HEK293 (cell line): ENCODE data around the gene KCNQ2.

Experiments
- CTCF ChIA-PET: fragments of 350-600 bp; formaldehyde crosslinking; extraction: SDS; loops from one replicate; lab custom pipeline; 2021; ENCODE audit warnings: antibody characterized with exemption; lab: Yijun Ruan, JAX
- POLR2A ChIA-PET: fragments of 300-600 bp; formaldehyde crosslinking; extraction: SDS; loops from one replicate; lab custom pipeline; 2020; ENCODE audit warnings: antibody characterized with exemption, inconsistent platforms; lab: Yijun Ruan, JAX
- H3K27ac ChIP-seq: fragments of 200-500 bp; sonication (Bioruptor generic); 2 replicates; pipeline ENCODE4 v1.5.1; 2014; ENCODE audit warnings: low read depth, low read length, control low read depth, inconsistent platforms; ENCODE audit errors: extremely low read depth
- H3K36me3 ChIP-seq, 2 experiments: fragments of 200-500 bp in 1 of 2; sonication (Bioruptor generic) in 1 of 2; 1 replicate in 1 of 2; 2 replicates in 1 of 2; pipeline ENCODE4 v1.5.1; 2014 to 2017; ENCODE audit warnings: inconsistent platforms in 2 of 2, low read length in 2 of 2; ENCODE audit not compliant: control insufficient read depth in 2 of 2, insufficient read depth in 1 of 2
- H3K4me1 ChIP-seq: fragments of 200-500 bp; sonication (Bioruptor generic); 2 replicates; pipeline ENCODE4 v1.5.1; 2014; ENCODE audit warnings: mild to moderate bottlenecking, low read length, inconsistent platforms; ENCODE audit not compliant: control insufficient read depth, insufficient read depth
- H3K4me3 ChIP-seq: 2 replicates; pipeline ENCODE4 v1.5.1; 2011; ENCODE audit warnings: low read depth, mild to moderate bottlenecking, control low read depth, low read length, moderate library complexity
- H3K9me3 ChIP-seq: fragments of 200-500 bp; sonication (Bioruptor generic); 2 replicates; pipeline ENCODE4 v1.5.1; 2014; ENCODE audit warnings: low read depth, low read length, inconsistent platforms; ENCODE audit not compliant: control insufficient read depth, insufficient read depth
- AEBP2 ChIP-seq: fragments of 450-650 bp; formaldehyde crosslinking; IDR thresholded peaks from 2 replicates; pipeline ENCODE4 v1.5.1; 2016; ENCODE audit warnings: missing biosample characterization, missing genetic modification characterization, borderline replicate concordance
- ATF2 ChIP-seq: fragments of 450-650 bp; formaldehyde crosslinking; IDR thresholded peaks from 2 replicates; pipeline ENCODE4 v1.5.1; 2016; ENCODE audit warnings: missing biosample characterization, missing genetic modification characterization, low read depth
- BCL11B ChIP-seq: fragments of 450-650 bp; formaldehyde crosslinking; IDR thresholded peaks from 2 replicates; pipeline ENCODE4 v1.5.1; 2016; ENCODE audit warnings: low read depth, missing biosample characterization, missing genetic modification characterization
- GLIS2 ChIP-seq: fragments of 450-650 bp; formaldehyde crosslinking; IDR thresholded peaks from 2 replicates; pipeline ENCODE4 v1.5.1; 2016; ENCODE audit warnings: missing biosample characterization, missing genetic modification characterization
- HIC1 ChIP-seq: fragments of 450-650 bp; formaldehyde crosslinking; IDR thresholded peaks from 2 replicates; pipeline ENCODE4 v1.5.1; 2016; ENCODE audit warnings: missing biosample characterization, missing genetic modification characterization
- REST ChIP-seq: fragments of 450-650 bp; formaldehyde crosslinking; IDR thresholded peaks from 2 replicates; pipeline ENCODE4 v1.5.1; 2016; ENCODE audit warnings: missing biosample characterization, missing genetic modification characterization
- ZBTB10 ChIP-seq: fragments of 450-650 bp; formaldehyde crosslinking; IDR thresholded peaks from 2 replicates; pipeline ENCODE4 v1.5.1; 2016; ENCODE audit warnings: missing biosample characterization, missing genetic modification characterization
- ZBTB17 ChIP-seq: fragments of 450-650 bp; formaldehyde crosslinking; IDR thresholded peaks from 2 replicates; pipeline ENCODE4 v1.5.1; 2016; ENCODE audit warnings: missing biosample characterization, missing genetic modification characterization
- ZEB2 ChIP-seq: fragments of 450-650 bp; formaldehyde crosslinking; IDR thresholded peaks from 2 replicates; pipeline ENCODE4 v1.5.1; 2016; ENCODE audit warnings: missing biosample characterization, missing genetic modification characterization
- ZNF513 ChIP-seq: fragments of 450-650 bp; IDR thresholded peaks from 2 replicates; pipeline ENCODE4 v1.5.1; 2018; ENCODE audit warnings: missing biosample characterization, missing genetic modification characterization
- ZNF610 ChIP-seq: fragments of 450-650 bp; formaldehyde crosslinking; IDR thresholded peaks from 2 replicates; pipeline ENCODE4 v1.5.1; 2016; ENCODE audit warnings: missing biosample characterization, missing genetic modification characterization, borderline replicate concordance
- ZNF624 ChIP-seq: fragments of 450-650 bp; formaldehyde crosslinking; IDR thresholded peaks from 2 replicates; pipeline ENCODE4 v1.5.1; 2017; ENCODE audit warnings: missing biosample characterization, missing genetic modification characterization
- ZNF639 ChIP-seq: fragments of 450-650 bp; formaldehyde crosslinking; IDR thresholded peaks from 2 replicates; pipeline ENCODE4 v1.5.1; 2016; ENCODE audit warnings: missing biosample characterization, missing genetic modification characterization
- ZNF843 ChIP-seq: fragments of 450-650 bp; formaldehyde crosslinking; IDR thresholded peaks from 2 replicates; pipeline ENCODE4 v1.5.1; 2016; ENCODE audit warnings: missing biosample characterization, missing genetic modification characterization
- TF ChIP-seq, protein P1 (sequence below): fragments of 450-650 bp; formaldehyde crosslinking; IDR thresholded peaks from 2 replicates; pipeline ENCODE4 v1.5.1; 2017; ENCODE audit warnings: missing biosample characterization, missing genetic modification characterization

KCNQ2 gene

GRCh38 chr20:63497946-63498935 is 25.8 kb upstream of the KCNQ2 start (continued):
- TF ChIP-seq AEBP2 (no peak), ZBTB17 (tag by site-specific recombination) (peak; percentile 59), ZNF639 (0 out of 2 replicates have a peak, but pooled peaks have one; percentile 16), REST (tag by site-specific recombination) (0 out of 2 replicates have a peak, but pooled peaks have one; percentile 8), ZNF610 (tag by site-specific recombination) (no peak), ZEB2 (tag by site-specific recombination) (peak; percentile 88), ZBTB10 (tag by site-specific recombination) (peak; percentile 98), ZNF843 (no peak), ZNF624 (no peak)
- TF ChIP-seq, protein P1, sequence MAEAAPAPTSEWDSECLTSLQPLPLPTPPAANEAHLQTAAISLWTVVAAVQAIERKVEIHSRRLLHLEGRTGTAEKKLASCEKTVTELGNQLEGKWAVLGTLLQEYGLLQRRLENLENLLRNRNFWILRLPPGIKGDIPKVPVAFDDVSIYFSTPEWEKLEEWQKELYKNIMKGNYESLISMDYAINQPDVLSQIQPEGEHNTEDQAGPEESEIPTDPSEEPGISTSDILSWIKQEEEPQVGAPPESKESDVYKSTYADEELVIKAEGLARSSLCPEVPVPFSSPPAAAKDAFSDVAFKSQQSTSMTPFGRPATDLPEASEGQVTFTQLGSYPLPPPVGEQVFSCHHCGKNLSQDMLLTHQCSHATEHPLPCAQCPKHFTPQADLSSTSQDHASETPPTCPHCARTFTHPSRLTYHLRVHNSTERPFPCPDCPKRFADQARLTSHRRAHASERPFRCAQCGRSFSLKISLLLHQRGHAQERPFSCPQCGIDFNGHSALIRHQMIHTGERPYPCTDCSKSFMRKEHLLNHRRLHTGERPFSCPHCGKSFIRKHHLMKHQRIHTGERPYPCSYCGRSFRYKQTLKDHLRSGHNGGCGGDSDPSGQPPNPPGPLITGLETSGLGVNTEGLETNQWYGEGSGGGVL (tag by site-specific recombination) = peak; percentile 80

- Histone ChIP-seq H3K4me1 (no peaks in the 10 kb centered on the region), H3K4me3 (peak overlapping the region; percentile 46), H3K27ac (no peak overlapping the region), H3K9me3 (no peaks in the 10 kb centered on the region), H3K36me3 (peaks cover 4 to 48% of the 10 kb centered on the region in 2 experiments; a peak in 2 of 3 replicates)
- ChIA-PET CTCF (interaction anchor here (0.5 to 1.8 kb wide), 10 partner anchors 11 to 483 kb away, joined by 3 to 12 read pairs (median 6); partner anchors contain the start of gene PPDPF), POLR2A (interaction anchor here (0.9 to 2.3 kb wide), 3 partner anchors 22 to 30 kb away, joined by 3 to 12 read pairs (median 3); partner anchors contain the start of gene PPDPF)
- TF ChIP-seq HIC1 (tag by site-specific recombination) = peak; percentile 72
- TF ChIP-seq GLIS2 = peak; percentile 45; the same call in 1 of the 2 replicates
- no peak for TF ChIP-seq ZNF513
- TF ChIP-seq BCL11B (tag by site-specific recombination) = 0 out of 2 replicates have a peak, but pooled peaks have one; percentile 21
- no peak for TF ChIP-seq ATF2 (tag by site-specific recombination)
These were observed 24.9 kb upstream of the KCNQ2 start for GRCh38 chr20:63497138-63497945.
